PC-9 (cell line): Measurements from ENCODE around the gene RBM3. TPM values are rescaled to one million over a fixed set of nuclear protein-coding genes. Genes with fewer than 3 reads are reported as not detected.
"Not testable (repeated sequence)": the region's sequence is repeated elsewhere in the genome, so short reads cannot be mapped to it uniquely, and the experiment has no call there.

Experiments
- BruUV-seq: library from RNA; stranded (reverse); fragments of 400-500 nt; replicated peaks from 2 replicates; lab custom pipeline; 2021; lab: Mats Ljungman, UMichigan
- CTCF ChIA-PET: fragments of 300-600 bp; sonication (Branson Sonifier 250); formaldehyde crosslinking; loops from one replicate; lab custom pipeline; 2022; ENCODE audit warnings: antibody characterized with exemption; lab: Charles Lee
- POLR2A ChIA-PET: fragments of 300-600 bp; sonication (Branson Sonifier 250); formaldehyde crosslinking; loops from one replicate; lab custom pipeline; 2022; ENCODE audit warnings: antibody characterized with exemption; ENCODE audit not compliant: unreplicated experiment; lab: Charles Lee
- DNase-seq, 2 experiments: peaks; one replicate each; pipeline versions ENCODE4 v3.0.0 to v3.0.0-alpha.2; 2015 to 2022; ENCODE audit warnings: mixed read lengths in 1 of 2
- H2AFZ ChIP-seq: fragments of 200-600 bp; sonication (generic); 2 replicates; pipeline ENCODE4 v1.8.1; 2017; ENCODE audit warnings: antibody characterized with exemption
- H3F3A ChIP-seq: fragments of 200-600 bp; sonication (generic); 2 replicates; pipeline ENCODE4 v1.8.1; 2017; ENCODE audit warnings: antibody characterized with exemption, mild to moderate bottlenecking, low read depth; ENCODE audit not compliant: insufficient read depth
- H3K27ac ChIP-seq: fragments of 200-600 bp; sonication (generic); 2 replicates; pipeline ENCODE4 v1.6.1; 2016; ENCODE audit warnings: mixed run types
- H3K27me3 ChIP-seq: fragments of 200-600 bp; sonication (generic); 2 replicates; pipeline ENCODE4 v1.6.1; 2016; ENCODE audit warnings: low read depth, mixed run types; ENCODE audit not compliant: insufficient read depth
- H3K36me3 ChIP-seq: fragments of 200-600 bp; sonication (generic); 2 replicates; pipeline ENCODE4 v1.6.1; 2016; ENCODE audit warnings: low read depth, mixed run types
- H3K4me1 ChIP-seq: fragments of 200-600 bp; sonication (generic); replicated peaks from 2 replicates; pipeline ENCODE4 v1.6.1; 2016; ENCODE audit warnings: mixed run types; ENCODE audit not compliant: insufficient read depth
- H3K4me2 ChIP-seq: fragments of 200-600 bp; sonication (generic); 2 replicates; pipeline ENCODE4 v1.6.1; 2017; ENCODE audit warnings: mixed run types
- H3K4me3 ChIP-seq: fragments of 200-600 bp; sonication (generic); 2 replicates; pipeline ENCODE4 v1.6.1; 2016; ENCODE audit warnings: mixed run types
- H3K79me2 ChIP-seq: fragments of 200-600 bp; sonication (generic); 2 replicates; pipeline ENCODE4 v1.6.1; 2017; ENCODE audit warnings: low read depth, mixed run types
- H3K9me2 ChIP-seq: fragments of 200-600 bp; sonication (generic); 2 replicates; pipeline ENCODE4 v1.8.1; 2017; ENCODE audit warnings: mild to moderate bottlenecking; ENCODE audit not compliant: insufficient read depth
- H3K9me3 ChIP-seq: fragments of 200-600 bp; sonication (generic); 2 replicates; pipeline ENCODE4 v1.8.1; 2016; ENCODE audit warnings: low read depth; ENCODE audit not compliant: insufficient read depth
- H4K20me1 ChIP-seq: fragments of 200-600 bp; sonication (generic); 2 replicates; pipeline ENCODE4 v1.8.1; 2017; ENCODE audit not compliant: insufficient read depth
- EZH2 ChIP-seq: fragments of 200-600 bp; sonication (generic); IDR thresholded peaks from 2 replicates; pipeline ENCODE4 v1.8.0; 2017; ENCODE audit warnings: antibody characterized with exemption, low read depth
- intact Hi-C: fragments of 100-400 bp; cut with micrococcal nuclease; formaldehyde crosslinking; loops from one replicate; pipeline ENCODE4 v1.10.0; 2022; ENCODE audit not compliant: unreplicated experiment
- total RNA-seq: library from RNA; stranded (reverse); gene quantifications from 2 replicates; pipeline ENCODE4 v1.2.3, GENCODE V29; 2021
- TF ChIP-seq, protein P1 (sequence below): fragments of 200-600 bp; sonication (generic); conservative IDR thresholded peaks from 2 replicates; pipeline ENCODE4 v1.6.1; 2017; ENCODE audit warnings: mixed run types, antibody characterized with exemption, mild to moderate bottlenecking, moderate library complexity

Gene RBM3
- total RNA-seq, 1 experiment from 2014 or later = 134 TPM

DNA sequence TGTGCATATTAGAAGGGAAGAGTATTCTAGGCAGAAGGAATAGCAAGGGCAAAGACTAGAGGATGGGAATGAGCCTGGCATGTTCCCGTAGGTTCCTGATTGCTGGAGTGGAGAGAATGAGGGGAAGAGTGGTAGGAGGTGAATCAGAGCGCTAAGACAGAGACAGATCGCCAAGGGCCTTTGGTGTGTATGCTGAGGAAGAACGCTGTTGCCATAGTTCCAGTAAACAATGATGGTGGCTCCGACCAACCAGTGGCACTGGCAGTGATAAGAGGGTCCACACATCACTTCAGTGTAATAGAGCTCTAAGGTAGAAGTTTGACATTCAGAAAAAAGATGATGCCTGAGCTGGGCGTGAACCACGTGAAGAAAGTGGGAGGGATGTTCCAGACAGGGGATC is 33.8 kb upstream of the RBM3 start:
- no peaks in the 10 kb centered on the region for H3K9me2 ChIP-seq

GRCh38 chrX:48541140-48541814 is 33.0 kb upstream of the RBM3 start:
- no peak for DNase-seq
- no peaks in the 10 kb centered on the region for H3K4me1 ChIP-seq
- no peak for TF ChIP-seq EZH2
- TF ChIP-seq, protein P1, sequence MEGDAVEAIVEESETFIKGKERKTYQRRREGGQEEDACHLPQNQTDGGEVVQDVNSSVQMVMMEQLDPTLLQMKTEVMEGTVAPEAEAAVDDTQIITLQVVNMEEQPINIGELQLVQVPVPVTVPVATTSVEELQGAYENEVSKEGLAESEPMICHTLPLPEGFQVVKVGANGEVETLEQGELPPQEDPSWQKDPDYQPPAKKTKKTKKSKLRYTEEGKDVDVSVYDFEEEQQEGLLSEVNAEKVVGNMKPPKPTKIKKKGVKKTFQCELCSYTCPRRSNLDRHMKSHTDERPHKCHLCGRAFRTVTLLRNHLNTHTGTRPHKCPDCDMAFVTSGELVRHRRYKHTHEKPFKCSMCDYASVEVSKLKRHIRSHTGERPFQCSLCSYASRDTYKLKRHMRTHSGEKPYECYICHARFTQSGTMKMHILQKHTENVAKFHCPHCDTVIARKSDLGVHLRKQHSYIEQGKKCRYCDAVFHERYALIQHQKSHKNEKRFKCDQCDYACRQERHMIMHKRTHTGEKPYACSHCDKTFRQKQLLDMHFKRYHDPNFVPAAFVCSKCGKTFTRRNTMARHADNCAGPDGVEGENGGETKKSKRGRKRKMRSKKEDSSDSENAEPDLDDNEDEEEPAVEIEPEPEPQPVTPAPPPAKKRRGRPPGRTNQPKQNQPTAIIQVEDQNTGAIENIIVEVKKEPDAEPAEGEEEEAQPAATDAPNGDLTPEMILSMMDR = no peak
- H3K79me2 ChIP-seq = 0 out of 2 replicates have a peak, but pooled peaks cover 7% of the 10 kb centered on the region
- H3K36me3 ChIP-seq = no peaks in the 10 kb centered on the region
- no peaks in the 10 kb centered on the region for H3F3A ChIP-seq
- no peak overlapping the region for H3K27ac ChIP-seq
- ChIA-PET CTCF (no interaction called here), POLR2A (no interaction called here)
- BruUV-seq = TSS peak; percentile 27
- no peak overlapping the region for H3K4me2 ChIP-seq
- H2AFZ ChIP-seq = no peak overlapping the region
- no peak overlapping the region for H3K4me3 ChIP-seq
- H3K27me3 ChIP-seq = no peaks in the 10 kb centered on the region
- no peaks in the 10 kb centered on the region for H3K9me2 ChIP-seq
- H4K20me1 ChIP-seq = no peaks in the 10 kb centered on the region
- H3K9me3 ChIP-seq = no peaks in the 10 kb centered on the region
- intact Hi-C loops = no loop called here

More for the DNA sequence above, 33.8 kb upstream of the RBM3 start:
- Histone ChIP-seq H3K4me3 (peak overlapping the region; percentile 54; the same call in 1 of the 2 replicates), H3K9me3 (no peaks in the 10 kb centered on the region), H4K20me1 (no peaks in the 10 kb centered on the region), H3K27ac (no peak overlapping the region), H3K4me2 (peak overlapping the region; percentile 71), H3K27me3 (no peaks in the 10 kb centered on the region), H3K36me3 (no peaks in the 10 kb centered on the region), H3K4me1 (no peaks in the 10 kb centered on the region), H3K79me2 (0 out of 2 replicates have a peak, but pooled peaks cover 7% of the 10 kb centered on the region), H2AFZ (no peak overlapping the region), H3F3A (no peaks in the 10 kb centered on the region)
- ChIA-PET POLR2A (no interaction called here), CTCF (no interaction called here)
- no peak for TF ChIP-seq EZH2
- TF ChIP-seq, protein P1 = no peak
- no peak for DNase-seq
- BruUV-seq = no TSS peak
- intact Hi-C loops = no loop called here

DNA sequence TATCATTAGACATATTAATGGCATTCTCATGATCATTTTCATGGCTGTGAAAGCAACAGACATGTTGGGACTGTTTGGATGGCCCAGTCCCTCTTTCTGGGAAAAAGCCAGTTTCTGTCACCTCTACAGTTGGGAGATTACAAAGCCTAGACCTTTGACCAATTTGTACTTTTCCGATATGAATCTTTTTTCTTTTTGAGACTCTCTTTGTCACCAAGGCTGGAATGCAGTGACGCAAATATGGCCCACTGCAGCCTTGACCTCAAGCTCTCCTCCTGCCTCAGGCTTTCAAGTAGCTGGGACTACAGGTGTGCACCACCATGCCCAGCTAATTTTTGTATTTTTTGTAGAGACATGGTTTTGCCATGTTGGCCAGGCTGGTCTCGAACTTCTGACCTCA is 25.4 kb upstream of the RBM3 start:
- TF ChIP-seq EZH2 = no peak
- TF ChIP-seq, protein P1 = no peak
- no peak overlapping the region for H3K4me2 ChIP-seq
- no peaks in the 10 kb centered on the region for H3K4me1 ChIP-seq
- intact Hi-C loops = no loop called here
- ChIA-PET CTCF (no interaction called here), POLR2A (no interaction called here)
- no peak overlapping the region for H3K4me3 ChIP-seq
- H3F3A ChIP-seq = no peaks in the 10 kb centered on the region
- H3K79me2 ChIP-seq = no peaks in the 10 kb centered on the region
- H2AFZ ChIP-seq = no peak overlapping the region
- no peak for DNase-seq
- no peak overlapping the region for H3K27ac ChIP-seq
- no peaks in the 10 kb centered on the region for H4K20me1 ChIP-seq
- H3K27me3 ChIP-seq = no peaks in the 10 kb centered on the region
- no peaks in the 10 kb centered on the region for H3K9me2 ChIP-seq
- H3K36me3 ChIP-seq = no peaks in the 10 kb centered on the region
- BruUV-seq = no TSS peak
- no peaks in the 10 kb centered on the region for H3K9me3 ChIP-seq

DNA sequence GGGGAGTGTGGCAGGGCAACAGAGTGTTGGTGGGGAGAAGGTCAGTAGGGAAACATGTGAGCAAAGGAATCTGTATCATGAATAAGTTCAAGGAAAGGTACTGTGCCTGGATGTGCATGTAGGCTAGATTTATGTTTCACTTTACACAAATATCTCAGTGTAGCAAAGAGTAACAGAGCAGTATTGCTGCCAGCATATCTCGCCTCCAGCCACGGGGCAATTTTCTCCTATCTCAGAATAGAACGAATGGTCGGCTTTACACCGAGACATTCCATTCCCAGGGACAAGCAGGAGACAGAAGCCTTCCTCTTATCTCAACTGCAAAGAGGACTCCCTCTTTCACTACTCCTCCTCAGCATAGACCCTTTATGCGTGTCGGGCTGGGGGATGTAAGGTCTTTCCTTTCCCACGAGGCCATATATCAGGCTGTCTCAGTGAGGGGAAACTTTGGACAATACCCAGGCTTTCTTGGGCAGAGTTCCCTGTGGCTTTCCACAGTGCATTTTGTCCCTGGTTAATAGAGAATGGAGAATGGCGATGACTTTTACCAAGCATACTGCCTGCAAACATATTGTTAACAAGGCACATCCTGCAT is 18.5 kb upstream of the RBM3 start:
- intact Hi-C loops, H2AFZ ChIP-seq, H3K4me2 ChIP-seq, H3K36me3 ChIP-seq, DNase-seq, H3K79me2 ChIP-seq, BruUV-seq, H3K9me3 ChIP-seq, H3K27me3 ChIP-seq, CTCF ChIA-PET, H3K27ac ChIP-seq, H3K4me1 ChIP-seq, H4K20me1 ChIP-seq, H3K9me2 ChIP-seq, POLR2A ChIA-PET, H3K4me3 ChIP-seq, H3F3A ChIP-seq: not testable (repeated sequence)
